Measurements from ENCODE around the gene FBXO10.
"Not testable (repeated sequence)": the region's sequence is repeated elsewhere in the genome, so short reads cannot be mapped to it uniquely, and the experiment has no call there.

FBXO10 gene

GRCh38 chr9:37611014-37611413, 34.8 kb upstream of the FBXO10 start:
- TF ChIP-seq CTCF (IDR thresholded peaks at IDR 0.05; ENCODE audit: extremely low read depth, missing control alignments) = no peak
- no peak for DNase-seq (ENCODE audit: low spot score)

GRCh38 chr9:37609735-37610397, 33.7 kb upstream of the FBXO10 start:
- TF ChIP-seq CTCF (IDR thresholded peaks at IDR 0.05; ENCODE audit: extremely low read depth, missing control alignments) = no peak
- DNase-seq (ENCODE audit: low spot score) = no peak

- no peak for DNase-seq (ENCODE audit: low spot score)
- no peak for TF ChIP-seq CTCF (IDR thresholded peaks at IDR 0.05; ENCODE audit: extremely low read depth, missing control alignments)
These were observed 32.1 kb upstream of the FBXO10 start for GRCh38 chr9:37608250-37608649.

GRCh38 chr9:37604296-37604695, 28.1 kb upstream of the FBXO10 start:
- DNase-seq (ENCODE audit: low spot score) = no peak
- no peak for TF ChIP-seq CTCF (IDR thresholded peaks at IDR 0.05; ENCODE audit: extremely low read depth, missing control alignments)

- no peak for TF ChIP-seq CTCF (IDR thresholded peaks at IDR 0.05; ENCODE audit: extremely low read depth, missing control alignments)
- no peak for DNase-seq (ENCODE audit: low spot score)
These were observed 26.6 kb upstream of the FBXO10 start for GRCh38 chr9:37602817-37603216.

- DNase-seq (ENCODE audit: low spot score) = not testable (repeated sequence)
These were observed 25.9 kb upstream of the FBXO10 start for GRCh38 chr9:37602061-37602460.

GRCh38 chr9:37596504-37596903, 20.3 kb upstream of the FBXO10 start:
- no peak for DNase-seq (ENCODE audit: low spot score)
- TF ChIP-seq CTCF (IDR thresholded peaks at IDR 0.05; ENCODE audit: extremely low read depth, missing control alignments) = no peak

GRCh38 chr9:37593883-37594448, 17.8 kb upstream of the FBXO10 start:
- no peak for DNase-seq (ENCODE audit: low spot score)
- no peak for TF ChIP-seq CTCF (IDR thresholded peaks at IDR 0.05; ENCODE audit: extremely low read depth, missing control alignments)
